Measurements from ENCODE around the gene VSTM1. TPM values are rescaled to one million over a fixed set of nuclear protein-coding genes. Genes with fewer than 3 reads are reported as not detected.
A peak's percentile ranks its signal among the peaks of the same experiment; 100 is the strongest.
"Not testable (repeated sequence)": the region's sequence is repeated elsewhere in the genome, so short reads cannot be mapped to it uniquely, and the experiment has no call there.

VSTM1 gene
- total RNA-seq, 4 donors from 2014 or later: not detected

DNA sequence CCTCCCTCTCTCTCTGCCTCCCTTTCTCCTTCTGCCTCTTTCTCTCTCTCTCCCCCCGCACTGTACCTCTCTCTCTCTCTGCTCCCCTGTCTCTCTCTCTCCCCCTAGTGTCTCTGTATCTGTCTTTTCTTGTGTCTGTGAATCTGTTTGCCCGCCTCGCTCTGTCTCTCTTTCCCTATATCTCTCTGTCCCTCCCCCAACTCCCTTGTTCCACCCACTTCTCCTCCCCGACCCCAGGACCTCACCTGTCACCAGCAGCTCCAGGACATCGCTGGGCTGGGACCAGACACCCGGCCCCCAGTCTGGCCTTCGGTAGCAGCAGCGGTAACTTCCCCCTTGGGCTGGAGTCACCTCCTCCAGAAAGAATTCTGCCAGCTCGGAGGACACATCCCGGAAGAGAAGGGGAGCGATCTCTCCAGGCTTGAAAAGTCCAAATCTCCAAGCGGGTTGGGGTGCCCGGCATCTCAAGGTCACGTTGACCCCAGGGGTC is 33.0 kb upstream of the VSTM1 start:
- TF ChIP-seq POLR2AphosphoS5 (IDR thresholded peaks at IDR 0.05) (no peak), POLR2A (IDR thresholded peaks at IDR 0.05) (no peak), EP300 (IDR thresholded peaks at IDR 0.05) (no peak)
- TF ChIP-seq, protein P1, sequence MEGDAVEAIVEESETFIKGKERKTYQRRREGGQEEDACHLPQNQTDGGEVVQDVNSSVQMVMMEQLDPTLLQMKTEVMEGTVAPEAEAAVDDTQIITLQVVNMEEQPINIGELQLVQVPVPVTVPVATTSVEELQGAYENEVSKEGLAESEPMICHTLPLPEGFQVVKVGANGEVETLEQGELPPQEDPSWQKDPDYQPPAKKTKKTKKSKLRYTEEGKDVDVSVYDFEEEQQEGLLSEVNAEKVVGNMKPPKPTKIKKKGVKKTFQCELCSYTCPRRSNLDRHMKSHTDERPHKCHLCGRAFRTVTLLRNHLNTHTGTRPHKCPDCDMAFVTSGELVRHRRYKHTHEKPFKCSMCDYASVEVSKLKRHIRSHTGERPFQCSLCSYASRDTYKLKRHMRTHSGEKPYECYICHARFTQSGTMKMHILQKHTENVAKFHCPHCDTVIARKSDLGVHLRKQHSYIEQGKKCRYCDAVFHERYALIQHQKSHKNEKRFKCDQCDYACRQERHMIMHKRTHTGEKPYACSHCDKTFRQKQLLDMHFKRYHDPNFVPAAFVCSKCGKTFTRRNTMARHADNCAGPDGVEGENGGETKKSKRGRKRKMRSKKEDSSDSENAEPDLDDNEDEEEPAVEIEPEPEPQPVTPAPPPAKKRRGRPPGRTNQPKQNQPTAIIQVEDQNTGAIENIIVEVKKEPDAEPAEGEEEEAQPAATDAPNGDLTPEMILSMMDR (IDR thresholded peaks at IDR 0.05): no peak
- Histone ChIP-seq H3K4me3 (peak overlapping the region in 1 of 2 donors; percentile 51), H3K4me1 (peaks cover 0 to 23% (median 4%) of the 10 kb centered on the region in 3 donors), H3K27me3 (peaks cover 23% of the 10 kb centered on the region), H3K36me3 (no peaks in the 10 kb centered on the region), H3K27ac (peak overlapping the region in 3 of 4 donors; percentile 34 to 70 (median 40)), H3K9me3 (no peaks in the 10 kb centered on the region)
- ATAC-seq: peak; percentile 32
- WGBS, 2 donors (ENCODE audit: low coverage in 1 of 2): 10 to 17% methylated on average over 3 to 5 of the region's 14 CpGs

DNA sequence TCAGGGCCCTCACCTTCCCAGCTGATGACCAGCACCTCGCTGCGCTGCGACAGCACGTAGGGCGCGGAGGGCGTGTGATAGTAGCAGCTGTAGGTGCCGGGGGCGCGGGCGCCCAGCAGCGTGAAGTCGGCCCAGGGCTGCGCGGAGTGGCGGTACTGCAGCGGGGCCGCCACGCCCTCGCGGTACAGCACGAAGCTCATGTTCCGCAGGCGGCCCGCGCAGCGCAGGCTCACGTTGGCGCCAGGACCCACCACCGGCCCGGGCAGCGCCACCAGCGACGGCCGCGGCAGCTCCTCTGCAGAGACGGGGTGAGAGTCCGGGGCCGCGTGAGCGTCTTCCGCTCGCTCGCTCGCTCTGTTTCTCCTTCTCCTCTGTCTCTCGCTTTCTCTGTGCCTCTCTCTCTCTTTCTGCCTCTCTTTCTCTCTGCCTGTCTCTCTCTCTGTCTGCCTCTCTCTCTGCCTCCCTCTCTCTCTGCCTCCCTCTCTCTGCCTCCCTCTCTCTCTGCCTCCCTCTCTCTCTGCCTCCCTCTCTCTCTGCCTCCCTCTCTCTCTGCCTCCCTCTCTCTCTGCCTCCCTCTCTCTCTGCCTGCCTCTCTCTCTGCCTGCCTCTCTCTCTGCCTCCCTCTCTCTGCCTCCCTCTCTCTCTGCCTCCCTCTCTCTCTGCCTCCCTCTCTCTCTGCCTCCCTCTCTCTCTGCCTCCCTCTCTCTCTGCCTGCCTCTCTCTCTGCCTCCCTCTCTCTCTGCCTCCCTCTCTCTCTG is 32.3 kb upstream of the VSTM1 start:
- H3K36me3 ChIP-seq, H3K9me3 ChIP-seq: not testable (repeated sequence)
- Histone ChIP-seq H3K4me3 (peak overlapping the region in 1 of 2 donors; percentile 51), H3K27ac (peak overlapping the region in 2 of 4 donors; percentile 40 to 70), H3K27me3 (peaks cover 27% of the 10 kb centered on the region), H3K4me1 (peaks cover 0 to 23% (median 4%) of the 10 kb centered on the region in 3 donors)
- peak; percentile 82 for ATAC-seq
- 0 to 1% methylated on average over 10 to 14 of the region's 46 CpGs for WGBS, 2 donors (ENCODE audit: low coverage in 1 of 2)

DNA sequence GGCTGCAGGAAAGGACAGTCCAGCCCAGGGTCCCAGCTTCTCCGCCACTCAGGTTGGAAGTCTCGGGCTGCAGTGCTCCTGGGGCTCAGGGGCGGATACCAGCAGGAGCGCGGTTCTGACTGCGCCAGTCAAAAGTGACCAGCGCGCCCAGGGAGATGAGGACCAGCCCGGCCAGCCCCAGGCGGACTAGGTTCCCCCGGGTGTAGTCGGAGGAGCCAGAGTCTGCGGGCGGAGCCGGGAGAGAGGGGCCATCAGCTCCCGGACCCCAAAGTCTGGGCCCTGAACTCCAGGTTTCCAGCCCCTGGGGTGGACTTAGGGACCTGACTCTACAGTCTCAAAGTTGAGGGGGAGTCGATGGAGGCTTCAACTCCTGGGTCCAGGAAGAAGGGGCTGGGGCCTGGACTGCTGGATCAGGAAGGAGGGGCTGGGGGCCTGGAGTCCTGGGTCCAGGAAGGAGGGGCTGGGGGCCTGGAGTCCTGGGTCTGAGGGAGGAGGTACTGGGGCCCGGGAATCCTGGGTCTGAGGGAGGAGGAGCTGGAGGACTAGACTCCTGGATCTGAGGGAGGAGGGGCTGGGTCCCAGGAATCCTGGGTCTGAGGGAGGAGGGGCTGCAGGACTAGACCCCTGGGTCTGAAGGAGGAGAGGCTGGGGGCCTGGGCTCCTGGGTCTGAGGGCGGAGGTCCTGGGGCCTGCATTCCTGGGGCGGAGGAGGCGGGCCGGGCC is 31.6 kb upstream of the VSTM1 start:
- Histone ChIP-seq H3K27ac (peak overlapping the region in 2 of 4 donors; percentile 32 to 70), H3K36me3 (no peaks in the 10 kb centered on the region), H3K9me3 (no peaks in the 10 kb centered on the region), H3K27me3 (peaks cover 31% of the 10 kb centered on the region), H3K4me3 (peak overlapping the region in 1 of 2 donors; percentile 51), H3K4me1 (peaks cover 0 to 23% (median 4%) of the 10 kb centered on the region in 3 donors)
- 14% methylated on average over 1 of the region's 22 CpGs; no CpG with 5 or more reads in 1 of the 2 donors for WGBS, 2 donors (ENCODE audit: low coverage in 1 of 2)
- TF ChIP-seq, protein P1 (IDR thresholded peaks at IDR 0.05): no peak
- TF ChIP-seq EP300 (IDR thresholded peaks at IDR 0.05) (no peak), POLR2A (IDR thresholded peaks at IDR 0.05) (no peak), POLR2AphosphoS5 (IDR thresholded peaks at IDR 0.05) (no peak)
- no peak for ATAC-seq

DNA sequence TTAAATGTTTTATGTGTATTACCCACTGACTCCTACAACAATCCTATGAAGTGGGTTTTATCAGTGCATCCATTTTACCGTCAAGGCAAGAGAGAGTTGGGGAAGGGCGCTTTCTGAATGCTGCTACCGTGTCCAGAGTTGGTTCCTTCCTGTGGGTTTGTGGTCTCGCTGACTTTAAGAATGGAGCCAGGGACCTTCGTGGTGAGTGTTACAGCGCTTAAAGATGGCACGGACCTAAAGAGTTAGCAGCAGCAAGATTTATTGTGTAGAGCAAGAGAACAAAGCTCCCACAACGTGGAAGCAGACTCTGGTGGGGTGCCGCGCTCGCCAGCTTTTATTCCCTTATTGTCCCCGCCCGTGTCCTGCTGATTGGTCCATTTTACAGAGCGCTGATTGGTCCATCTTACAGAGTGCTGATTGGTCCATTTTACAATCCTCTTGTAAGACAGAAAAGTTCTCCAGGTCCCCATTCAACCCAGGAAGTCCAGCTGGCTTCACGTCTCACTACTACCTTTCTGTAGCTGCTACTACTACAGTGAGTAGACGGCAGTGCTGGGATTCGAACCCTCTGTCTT is 30.8 kb upstream of the VSTM1 start:
- H3K4me3 ChIP-seq: no peak overlapping the region
- no peak for ATAC-seq
- H3K36me3 ChIP-seq: no peaks in the 10 kb centered on the region
- H3K27me3 ChIP-seq: peaks cover 36% of the 10 kb centered on the region
- 78 to 90% methylated on average over 4 to 16 of the region's 17 CpGs for whole genome bisulfite sequencing, 2 donors (ENCODE audit: low coverage in 1 of 2)
- H3K4me1 ChIP-seq: peaks cover 0 to 23% (median 4%) of the 10 kb centered on the region in 3 donors
- TF ChIP-seq, protein P1 (IDR thresholded peaks at IDR 0.05): no peak
- no peak for TF ChIP-seq POLR2AphosphoS5 (IDR thresholded peaks at IDR 0.05)
- TF ChIP-seq EP300 (IDR thresholded peaks at IDR 0.05): no peak
- TF ChIP-seq POLR2A (IDR thresholded peaks at IDR 0.05): no peak
- H3K9me3 ChIP-seq: no peaks in the 10 kb centered on the region
- no peak overlapping the region for H3K27ac ChIP-seq

DNA sequence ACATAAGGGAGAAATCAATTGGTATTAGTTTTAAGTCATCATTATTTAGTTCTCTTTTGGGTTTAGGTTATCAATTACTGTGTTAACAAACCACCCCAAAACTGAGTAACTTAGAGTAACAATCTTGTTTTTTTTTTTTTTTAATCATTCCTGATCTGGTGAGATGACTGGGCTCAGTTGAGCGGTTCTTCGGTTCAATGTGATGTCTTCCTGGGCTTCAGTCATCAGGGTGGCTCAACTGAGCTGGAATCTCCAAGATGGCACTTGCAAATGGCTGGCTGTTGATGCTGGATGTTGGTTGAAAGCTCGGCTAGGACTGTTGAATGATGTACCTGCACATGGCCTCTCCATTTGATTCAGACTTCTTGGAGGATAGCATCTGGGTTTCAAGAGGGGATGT is 20.7 kb upstream of the VSTM1 start:
- no peaks in the 10 kb centered on the region for H3K36me3 ChIP-seq
- H3K4me3 ChIP-seq: no peak overlapping the region
- H3K9me3 ChIP-seq: peaks cover 0 to 35% (median 0%) of the 10 kb centered on the region in 3 donors
- peaks cover 24% of the 10 kb centered on the region for H3K27me3 ChIP-seq
- no peak for ATAC-seq
- TF ChIP-seq POLR2AphosphoS5 (IDR thresholded peaks at IDR 0.05) (no peak), EP300 (IDR thresholded peaks at IDR 0.05) (no peak), POLR2A (IDR thresholded peaks at IDR 0.05) (no peak)
- TF ChIP-seq, protein P1 (IDR thresholded peaks at IDR 0.05): no peak
- 71 to 79% methylated on average over 2 of the region's 3 CpGs for WGBS, 2 donors (ENCODE audit: low coverage in 1 of 2)
- no peaks in the 10 kb centered on the region for H3K4me1 ChIP-seq
- H3K27ac ChIP-seq: no peak overlapping the region

All from gastroesophageal sphincter (tissue), 4 donors.